Measurements from ENCODE around the gene CACNA2D2.

GRCh38 chr3:50474717-50475116 lies 28.7 kb downstream of the CACNA2D2 start:
- TF ChIP-seq, protein P1, sequence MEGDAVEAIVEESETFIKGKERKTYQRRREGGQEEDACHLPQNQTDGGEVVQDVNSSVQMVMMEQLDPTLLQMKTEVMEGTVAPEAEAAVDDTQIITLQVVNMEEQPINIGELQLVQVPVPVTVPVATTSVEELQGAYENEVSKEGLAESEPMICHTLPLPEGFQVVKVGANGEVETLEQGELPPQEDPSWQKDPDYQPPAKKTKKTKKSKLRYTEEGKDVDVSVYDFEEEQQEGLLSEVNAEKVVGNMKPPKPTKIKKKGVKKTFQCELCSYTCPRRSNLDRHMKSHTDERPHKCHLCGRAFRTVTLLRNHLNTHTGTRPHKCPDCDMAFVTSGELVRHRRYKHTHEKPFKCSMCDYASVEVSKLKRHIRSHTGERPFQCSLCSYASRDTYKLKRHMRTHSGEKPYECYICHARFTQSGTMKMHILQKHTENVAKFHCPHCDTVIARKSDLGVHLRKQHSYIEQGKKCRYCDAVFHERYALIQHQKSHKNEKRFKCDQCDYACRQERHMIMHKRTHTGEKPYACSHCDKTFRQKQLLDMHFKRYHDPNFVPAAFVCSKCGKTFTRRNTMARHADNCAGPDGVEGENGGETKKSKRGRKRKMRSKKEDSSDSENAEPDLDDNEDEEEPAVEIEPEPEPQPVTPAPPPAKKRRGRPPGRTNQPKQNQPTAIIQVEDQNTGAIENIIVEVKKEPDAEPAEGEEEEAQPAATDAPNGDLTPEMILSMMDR (tag by site-specific recombination; IDR thresholded peaks at IDR 0.05), result no peak
- TF ChIP-seq, protein P2, sequence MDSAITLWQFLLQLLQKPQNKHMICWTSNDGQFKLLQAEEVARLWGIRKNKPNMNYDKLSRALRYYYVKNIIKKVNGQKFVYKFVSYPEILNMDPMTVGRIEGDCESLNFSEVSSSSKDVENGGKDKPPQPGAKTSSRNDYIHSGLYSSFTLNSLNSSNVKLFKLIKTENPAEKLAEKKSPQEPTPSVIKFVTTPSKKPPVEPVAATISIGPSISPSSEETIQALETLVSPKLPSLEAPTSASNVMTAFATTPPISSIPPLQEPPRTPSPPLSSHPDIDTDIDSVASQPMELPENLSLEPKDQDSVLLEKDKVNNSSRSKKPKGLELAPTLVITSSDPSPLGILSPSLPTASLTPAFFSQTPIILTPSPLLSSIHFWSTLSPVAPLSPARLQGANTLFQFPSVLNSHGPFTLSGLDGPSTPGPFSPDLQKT (IDR thresholded peaks at IDR 0.05; ENCODE audit: borderline replicate concordance, low read depth, low read length), result no peak
- TF ChIP-seq ZNF830 (tag by site-specific recombination; IDR thresholded peaks at IDR 0.05; ENCODE audit: low read depth), result no peak
- TF ChIP-seq KLF9 (tag by site-specific recombination; IDR thresholded peaks at IDR 0.05; ENCODE audit: low read depth), result no peak
- no peak for TF ChIP-seq ZNF112 (tag by site-specific recombination; IDR thresholded peaks at IDR 0.05)
- no peak for TF ChIP-seq ZNF23 (tag by site-specific recombination; IDR thresholded peaks at IDR 0.05; ENCODE audit: borderline replicate concordance)
- TF ChIP-seq ZSCAN23 (tag by site-specific recombination; IDR thresholded peaks at IDR 0.05), result no peak
- TF ChIP-seq ZNF174 (tag by site-specific recombination; IDR thresholded peaks at IDR 0.05), result no peak
- no peak for TF ChIP-seq YY1 (tag by site-specific recombination; IDR thresholded peaks at IDR 0.05)
- no peak for TF ChIP-seq KLF10 (tag by site-specific recombination; IDR thresholded peaks at IDR 0.05)

Measured in HEK293 (cell line).